ENCODE data around the gene OGG1. TPM values are rescaled to one million over a fixed set of nuclear protein-coding genes. Genes with fewer than 3 reads are reported as not detected.

Gene OGG1
- total RNA-seq, 1 experiment from 2014 or later = 22.1 TPM

Other genes starting within 250 kb of the OGG1 start
- not detected in 2 replicates for gene LHFPL4, start 196.1 kb upstream of the OGG1 start, total RNA-seq (2014; rRNA removed; shearing (Covaris generic); ENCODE audit: low replicate concordance)
- 47.4 and 49.1 TPM in 2 replicates for gene MTMR14, start 100.4 kb upstream of the OGG1 start, total RNA-seq (2014; rRNA removed; shearing (Covaris generic); ENCODE audit: low replicate concordance)
- gene CPNE9, start 46.1 kb upstream of the OGG1 start, total RNA-seq (2014; rRNA removed; shearing (Covaris generic); ENCODE audit: low replicate concordance) = 0.18 TPM in 1 of 2 replicates, not detected in the other
- 14.5 and 28.2 TPM in 2 replicates for gene BRPF1, start 18.2 kb upstream of the OGG1 start, total RNA-seq (2014; rRNA removed; shearing (Covaris generic); ENCODE audit: low replicate concordance)
- 41.6 and 86.6 TPM in 2 replicates for gene CAMK1, start 20.0 kb downstream of the OGG1 start, total RNA-seq (2014; rRNA removed; shearing (Covaris generic); ENCODE audit: low replicate concordance)
- 80.2 and 122 TPM in 2 replicates for gene TADA3, start 42.5 kb downstream of the OGG1 start, total RNA-seq (2014; rRNA removed; shearing (Covaris generic); ENCODE audit: low replicate concordance)
- 102 and 123 TPM in 2 replicates for gene ARPC4, start 43.1 kb downstream of the OGG1 start, total RNA-seq (2014; rRNA removed; shearing (Covaris generic); ENCODE audit: low replicate concordance)
- 79.3 and 84.6 TPM in 2 replicates for gene TTLL3, start 60.3 kb downstream of the OGG1 start, total RNA-seq (2014; rRNA removed; shearing (Covaris generic); ENCODE audit: low replicate concordance)
- 49.9 and 62.5 TPM in 2 replicates for gene RPUSD3, start 94.1 kb downstream of the OGG1 start, total RNA-seq (2014; rRNA removed; shearing (Covaris generic); ENCODE audit: low replicate concordance)
- not detected in 2 replicates for gene CIDEC, start 130.3 kb downstream of the OGG1 start, total RNA-seq (2014; rRNA removed; shearing (Covaris generic); ENCODE audit: low replicate concordance)
- 33.5 and 39.2 TPM in 2 replicates for gene JAGN1, start 140.7 kb downstream of the OGG1 start, total RNA-seq (2014; rRNA removed; shearing (Covaris generic); ENCODE audit: low replicate concordance)
- gene IL17RE, start 152.9 kb downstream of the OGG1 start, total RNA-seq (2014; rRNA removed; shearing (Covaris generic); ENCODE audit: low replicate concordance) = not detected in 2 replicates
- 0.54 and 2.5 TPM in 2 replicates for gene IL17RC, start 167.1 kb downstream of the OGG1 start, total RNA-seq (2014; rRNA removed; shearing (Covaris generic); ENCODE audit: low replicate concordance)
- gene CRELD1, start 183.9 kb downstream of the OGG1 start, total RNA-seq (2014; rRNA removed; shearing (Covaris generic); ENCODE audit: low replicate concordance) = 5.6 and 33.7 TPM in 2 replicates
- gene PRRT3, start 202.5 kb downstream of the OGG1 start, total RNA-seq (2014; rRNA removed; shearing (Covaris generic); ENCODE audit: low replicate concordance) = 1.0 and 2.1 TPM in 2 replicates
- gene EMC3, start 236.9 kb downstream of the OGG1 start, total RNA-seq (2014; rRNA removed; shearing (Covaris generic); ENCODE audit: low replicate concordance) = 26.9 and 50.1 TPM in 2 replicates